ENCODE measurements around the gene MTHFD2L.
"Not testable (repeated sequence)": the region's sequence is repeated elsewhere in the genome, so short reads cannot be mapped to it uniquely, and the experiment has no call there.

The MTHFD2L gene

GRCh38 chr4:74189331-74190043 is 31.6 kb downstream of the MTHFD2L start:
- DNase-seq (ENCODE audit: low read depth in 2 of 2) = no peak

GRCh38 chr4:74190332-74190731 is 32.4 kb downstream of the MTHFD2L start:
- DNase-seq (ENCODE audit: low read depth in 2 of 2) = no peak

- DNase-seq (ENCODE audit: low read depth in 2 of 2) = no peak
Observed at GRCh38 chr4:74190919-74191397, 33.0 kb downstream of the MTHFD2L start.

GRCh38 chr4:74197080-74197479 is 39.2 kb downstream of the MTHFD2L start:
- DNase-seq (ENCODE audit: low read depth in 2 of 2) = no peak

GRCh38 chr4:74202062-74202586 is 44.2 kb downstream of the MTHFD2L start:
- no peak for DNase-seq (ENCODE audit: low read depth in 2 of 2)

- DNase-seq (ENCODE audit: low read depth in 2 of 2) = no peak
Observed at GRCh38 chr4:74203467-74203866, 45.5 kb downstream of the MTHFD2L start.

GRCh38 chr4:74205046-74205445 is 47.1 kb downstream of the MTHFD2L start:
- DNase-seq (ENCODE audit: low read depth in 2 of 2) = no peak

GRCh38 chr4:74205559-74205958 is 47.6 kb downstream of the MTHFD2L start:
- DNase-seq (ENCODE audit: low read depth in 2 of 2) = no peak

GRCh38 chr4:74206088-74206825 is 48.3 kb downstream of the MTHFD2L start:
- DNase-seq (ENCODE audit: low read depth in 2 of 2) = no peak

GRCh38 chr4:74214457-74215159 is 56.7 kb downstream of the MTHFD2L start:
- not testable (repeated sequence) for DNase-seq (ENCODE audit: low read depth in 2 of 2)

- not testable (repeated sequence) for DNase-seq (ENCODE audit: low read depth in 2 of 2)
Observed at GRCh38 chr4:74215236-74215635, 57.3 kb downstream of the MTHFD2L start.

GRCh38 chr4:74217365-74217764 is 59.4 kb downstream of the MTHFD2L start:
- DNase-seq (ENCODE audit: low read depth in 2 of 2) = no peak

GRCh38 chr4:74218201-74218600 is 60.3 kb downstream of the MTHFD2L start:
- no peak for DNase-seq (ENCODE audit: low read depth in 2 of 2)

GRCh38 chr4:74219240-74219639 is 61.3 kb downstream of the MTHFD2L start:
- no peak for DNase-seq (ENCODE audit: low read depth in 2 of 2)

GRCh38 chr4:74223098-74223497 is 65.2 kb downstream of the MTHFD2L start:
- DNase-seq (ENCODE audit: low read depth in 2 of 2) = no peak

- no peak for DNase-seq (ENCODE audit: low read depth in 2 of 2)
Observed at GRCh38 chr4:74223801-74224200, 65.9 kb downstream of the MTHFD2L start.

- peak; percentile 44 to 66 for DNase-seq (ENCODE audit: low read depth in 2 of 2)
Observed at GRCh38 chr4:74228691-74229640, 71.0 kb downstream of the MTHFD2L start.

- DNase-seq (ENCODE audit: low read depth in 2 of 2) = no peak
Observed at GRCh38 chr4:74230902-74231499, 73.1 kb downstream of the MTHFD2L start.

- DNase-seq (ENCODE audit: low read depth in 2 of 2) = no peak
Observed at GRCh38 chr4:74235135-74235534, 77.2 kb downstream of the MTHFD2L start.

GRCh38 chr4:74237425-74237966 is 79.6 kb downstream of the MTHFD2L start:
- no peak for DNase-seq (ENCODE audit: low read depth in 2 of 2)
